DMS79 treated with DMSO at 0.1 percent for 48 hours (cell line): ENCODE data around the gene PLD1.
A peak's percentile ranks its signal among the peaks of the same experiment; 100 is the strongest.

Experiments used
- DNase-seq: peaks from one replicate; lab custom pipeline; 2025; lab: John Stamatoyannopoulos, UW

Gene PLD1

DNA sequence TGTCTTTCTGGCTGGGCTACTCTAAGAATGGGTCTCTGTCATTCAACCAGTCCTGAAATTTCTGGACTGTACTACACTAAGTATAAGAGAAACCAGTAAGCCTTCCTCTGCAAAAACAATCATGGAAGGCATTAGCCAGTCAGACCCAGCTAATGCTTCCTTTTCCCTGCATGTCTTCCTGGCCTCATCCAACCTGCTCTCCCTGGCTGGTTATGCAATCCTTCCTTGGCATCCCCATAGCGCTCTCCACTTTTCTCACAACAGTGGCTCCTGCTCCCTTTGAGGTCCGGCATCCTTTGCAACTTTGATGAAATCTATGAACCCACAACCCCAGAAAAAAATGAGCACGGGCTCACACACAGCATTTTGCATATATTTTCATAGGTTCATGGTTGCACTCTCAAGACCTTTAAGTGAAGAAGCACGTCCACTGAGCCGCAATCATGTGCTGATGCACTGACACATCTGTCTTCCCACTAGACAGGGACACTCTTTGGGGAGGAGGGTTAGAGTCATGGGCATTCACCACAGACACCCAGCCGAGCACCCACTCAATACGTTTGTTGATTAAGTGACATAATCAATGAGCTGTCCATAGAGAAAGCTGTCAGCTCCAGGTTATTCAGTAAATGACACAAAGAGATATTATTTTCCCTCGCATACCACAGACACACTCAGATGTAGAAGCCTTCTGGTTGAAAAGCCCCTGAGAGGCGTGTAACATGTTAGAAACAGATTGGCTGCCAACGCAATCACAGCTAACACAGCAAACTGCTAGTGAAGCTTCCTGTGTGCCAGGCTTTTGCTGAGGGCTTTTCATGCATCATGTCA lies 66.7 kb downstream of the PLD1 start:
- DNase-seq = no peak

- DNase-seq = peak; percentile 16
These were observed 68.9 kb downstream of the PLD1 start for GRCh38 chr3:171741377-171741776.

- no peak for DNase-seq
These were observed 73.7 kb downstream of the PLD1 start for GRCh38 chr3:171736556-171736955.

GRCh38 chr3:171733561-171733960 lies 76.7 kb downstream of the PLD1 start:
- DNase-seq = no peak

GRCh38 chr3:171732756-171733155 lies 77.5 kb downstream of the PLD1 start:
- DNase-seq = no peak

DNA sequence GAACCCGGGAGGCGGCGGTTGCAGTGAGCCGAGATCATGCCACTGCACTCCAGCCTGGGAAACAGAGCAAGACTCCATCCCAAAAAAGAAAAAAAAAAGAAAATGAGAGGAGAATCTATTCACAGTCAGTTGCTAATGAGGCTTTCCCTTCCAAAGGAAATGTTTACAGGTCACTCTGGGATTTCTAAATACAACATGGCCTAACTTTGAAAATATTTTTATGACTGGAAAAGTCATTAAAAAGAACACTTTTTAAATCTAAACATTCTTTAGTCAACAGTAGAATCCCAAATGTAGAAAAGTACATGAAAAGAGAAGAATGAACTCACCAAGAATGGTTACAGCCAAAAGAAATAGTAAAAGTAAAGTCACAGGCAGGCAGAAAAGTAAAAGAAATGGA lies 78.6 kb downstream of the PLD1 start:
- no peak for DNase-seq

GRCh38 chr3:171729452-171730334 lies 80.6 kb downstream of the PLD1 start:
- DNase-seq = no peak

- no peak for DNase-seq
These were observed 83.0 kb downstream of the PLD1 start for GRCh38 chr3:171727288-171727687.

DNA sequence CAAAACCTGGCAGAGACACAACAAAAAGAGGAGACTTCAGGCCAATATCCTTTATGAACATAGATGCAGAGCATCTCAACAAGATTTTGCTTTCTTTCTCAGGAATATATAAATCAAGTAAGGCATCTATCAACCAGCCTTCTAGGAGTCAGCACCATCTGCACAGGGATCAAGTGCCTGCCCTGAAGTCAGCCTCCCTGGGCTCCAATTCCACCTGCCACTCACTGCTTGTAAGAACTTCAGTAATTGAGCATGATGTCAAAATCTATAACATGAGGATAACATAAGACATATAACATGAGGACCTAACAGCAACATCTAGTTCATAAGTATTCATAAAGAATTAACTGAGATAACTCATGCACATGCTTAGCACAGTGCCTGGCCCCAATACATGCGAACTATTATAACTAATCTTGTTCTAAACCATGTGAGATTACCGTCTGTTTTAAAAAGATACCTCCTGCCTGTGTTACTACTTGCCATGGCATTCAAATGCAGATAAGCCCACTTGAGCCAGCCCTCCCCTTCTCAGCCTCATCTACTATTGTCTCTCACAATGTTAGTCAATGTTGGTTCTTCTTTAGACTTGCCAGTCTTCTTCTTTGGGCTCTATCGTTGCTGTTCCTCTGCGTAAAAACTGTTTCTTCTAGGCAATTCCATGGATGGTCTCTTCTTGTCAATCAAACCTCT lies 91.6 kb downstream of the PLD1 start:
- DNase-seq = no peak

GRCh38 chr3:171715155-171715554 lies 95.1 kb downstream of the PLD1 start:
- no peak for DNase-seq

GRCh38 chr3:171712171-171712938 lies 97.9 kb downstream of the PLD1 start:
- no peak for DNase-seq

DNA sequence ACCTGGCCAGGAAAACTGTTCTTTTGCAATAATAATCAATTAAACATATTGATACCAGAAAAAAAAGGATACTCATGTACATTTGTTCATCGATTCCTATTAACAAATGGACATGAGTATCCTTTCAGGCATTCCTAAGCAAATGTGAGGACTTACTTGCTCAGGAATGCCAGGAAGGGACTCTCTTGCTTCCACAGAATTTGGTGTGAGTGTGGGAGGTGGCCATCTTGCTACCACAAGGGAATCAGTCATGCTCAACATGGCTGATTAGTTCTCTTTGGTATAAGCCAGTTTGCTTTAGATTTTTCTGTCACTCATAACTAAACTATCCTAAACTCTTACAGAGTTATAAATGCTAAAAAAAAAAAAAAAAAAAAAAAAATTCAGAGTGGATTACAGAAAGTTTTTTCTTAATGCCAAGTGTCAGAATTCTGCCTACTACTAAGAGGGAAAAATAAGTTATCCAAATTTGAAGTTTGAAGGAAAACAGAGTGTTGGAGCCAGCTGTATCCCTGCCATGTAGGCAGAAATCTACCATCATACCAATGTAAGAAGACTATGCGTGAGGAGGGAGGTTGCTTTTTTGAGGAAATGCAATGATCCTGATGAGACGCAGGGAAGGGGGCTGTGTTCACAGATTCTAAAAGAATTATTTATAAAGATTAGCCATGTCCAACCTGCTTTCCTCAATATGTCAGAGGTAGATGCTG lies 98.7 kb downstream of the PLD1 start:
- DNase-seq = no peak

GRCh38 chr3:171710359-171710758 lies 99.9 kb downstream of the PLD1 start:
- DNase-seq = no peak

DNA sequence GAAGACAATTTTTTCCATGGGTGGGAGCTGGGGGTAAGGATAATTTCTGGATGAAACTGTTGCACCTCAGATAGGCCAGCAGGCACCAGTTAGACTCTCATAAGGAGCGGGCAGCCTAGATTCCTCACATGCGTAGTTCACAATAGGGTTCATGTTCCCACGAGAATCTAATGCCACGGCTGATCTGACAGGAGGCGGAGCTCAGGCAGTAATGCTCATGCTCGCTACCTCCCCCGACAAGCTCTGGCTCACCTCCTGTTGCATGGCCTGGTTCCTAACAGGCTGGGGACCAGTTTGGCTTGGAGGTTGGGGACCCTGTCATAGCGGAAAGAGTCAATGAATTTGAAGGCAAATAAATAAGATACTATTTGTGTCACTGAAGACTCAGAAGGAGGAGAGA lies 105.5 kb downstream of the PLD1 start:
- no peak for DNase-seq

- DNase-seq = no peak
These were observed 106.3 kb downstream of the PLD1 start for GRCh38 chr3:171704002-171704401.

GRCh38 chr3:171703144-171703543 lies 107.1 kb downstream of the PLD1 start:
- no peak for DNase-seq

- no peak for DNase-seq
These were observed 109.6 kb downstream of the PLD1 start for GRCh38 chr3:171700653-171701052.

GRCh38 chr3:171700157-171700556 lies 110.1 kb downstream of the PLD1 start:
- no peak for DNase-seq

- DNase-seq = no peak
These were observed 110.7 kb downstream of the PLD1 start for GRCh38 chr3:171699601-171700000.

DNA sequence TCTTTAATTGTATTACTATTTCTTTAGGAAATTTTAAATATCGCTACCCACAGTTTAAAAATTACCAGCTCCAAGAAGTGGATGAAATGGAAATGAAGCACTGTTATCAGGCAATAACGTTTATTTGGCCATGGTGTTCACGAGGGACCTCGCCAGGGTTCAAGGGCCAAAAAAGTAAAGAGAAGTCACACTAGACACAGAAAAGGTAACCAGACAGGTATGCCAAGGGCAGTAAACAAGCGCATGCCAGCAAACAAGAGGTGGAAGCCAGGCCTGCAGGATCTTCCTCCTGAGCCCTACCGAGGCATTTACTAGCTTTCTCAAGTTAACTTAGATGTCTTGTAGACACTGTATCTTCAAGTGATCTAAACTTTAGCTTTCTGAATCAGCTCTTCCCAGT lies 113.5 kb downstream of the PLD1 start:
- DNase-seq = no peak

DNA sequence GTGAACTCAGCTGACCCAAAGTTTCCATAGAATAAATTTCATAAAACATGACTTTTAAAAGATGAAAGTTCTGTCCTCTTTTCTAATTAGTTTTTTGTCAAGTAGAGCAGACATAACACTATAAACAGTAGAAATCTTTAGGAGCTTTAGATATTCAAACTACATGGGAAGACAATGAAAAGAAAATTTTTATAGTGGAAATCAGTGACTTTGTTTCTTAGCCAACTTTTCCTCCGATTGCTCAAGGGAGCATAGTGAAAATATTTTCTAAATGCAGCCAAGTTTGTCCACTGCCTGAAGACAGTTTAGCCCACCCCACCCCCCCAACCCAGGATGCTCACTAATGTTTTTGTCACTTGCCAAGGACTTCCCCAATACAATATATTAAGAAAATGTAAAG lies 114.9 kb downstream of the PLD1 start:
- DNase-seq = no peak
